GM18520 (cell line): Measurements from ENCODE around the gene PTPA.

Experiments
- ATAC-seq: cut with Tn5 transposase; IDR thresholded peaks from one replicate; pipeline ENCODE4 v1.9.1; 2021; ENCODE audit not compliant: unreplicated experiment

The PTPA gene

GRCh38 chr9:129081388-129081904 is 29.8 kb upstream of the PTPA start:
- ATAC-seq: no peak

- ATAC-seq: no peak
Measured at GRCh38 chr9:129084087-129084486, 27.1 kb upstream of the PTPA start.

- ATAC-seq: no peak
Measured at GRCh38 chr9:129089246-129089645, 22.0 kb upstream of the PTPA start.

GRCh38 chr9:129093602-129094386 is 17.4 kb upstream of the PTPA start:
- ATAC-seq: no peak

- ATAC-seq: no peak
Measured at GRCh38 chr9:129094387-129095169, 16.6 kb upstream of the PTPA start.

- no peak for ATAC-seq
Measured at GRCh38 chr9:129095170-129095667, 16.0 kb upstream of the PTPA start.

GRCh38 chr9:129095908-129096307 is 15.3 kb upstream of the PTPA start:
- no peak for ATAC-seq

- ATAC-seq: no peak
Measured at GRCh38 chr9:129097671-129098306, 13.4 kb upstream of the PTPA start.

- ATAC-seq: no peak
Measured at GRCh38 chr9:129098328-129098727, 12.9 kb upstream of the PTPA start.

GRCh38 chr9:129100383-129101169 is 10.6 kb upstream of the PTPA start:
- ATAC-seq: no peak

GRCh38 chr9:129101279-129101678 is 9.9 kb upstream of the PTPA start:
- ATAC-seq: no peak

GRCh38 chr9:129102095-129102525 is 9.1 kb upstream of the PTPA start:
- no peak for ATAC-seq

- no peak for ATAC-seq
Measured at GRCh38 chr9:129102791-129103594, 8.2 kb upstream of the PTPA start.

- ATAC-seq: no peak
Measured at GRCh38 chr9:129103595-129103965, 7.6 kb upstream of the PTPA start.

GRCh38 chr9:129104051-129104450 is 7.2 kb upstream of the PTPA start:
- no peak for ATAC-seq

GRCh38 chr9:129105857-129106694 is 5.1 kb upstream of the PTPA start:
- ATAC-seq: no peak

- ATAC-seq: no peak
Measured at GRCh38 chr9:129107651-129108050, 3.6 kb upstream of the PTPA start.

GRCh38 chr9:129108083-129108804 is 3.0 kb upstream of the PTPA start:
- no peak for ATAC-seq
